Measurements from ENCODE around the gene THPO.

The THPO gene

DNA sequence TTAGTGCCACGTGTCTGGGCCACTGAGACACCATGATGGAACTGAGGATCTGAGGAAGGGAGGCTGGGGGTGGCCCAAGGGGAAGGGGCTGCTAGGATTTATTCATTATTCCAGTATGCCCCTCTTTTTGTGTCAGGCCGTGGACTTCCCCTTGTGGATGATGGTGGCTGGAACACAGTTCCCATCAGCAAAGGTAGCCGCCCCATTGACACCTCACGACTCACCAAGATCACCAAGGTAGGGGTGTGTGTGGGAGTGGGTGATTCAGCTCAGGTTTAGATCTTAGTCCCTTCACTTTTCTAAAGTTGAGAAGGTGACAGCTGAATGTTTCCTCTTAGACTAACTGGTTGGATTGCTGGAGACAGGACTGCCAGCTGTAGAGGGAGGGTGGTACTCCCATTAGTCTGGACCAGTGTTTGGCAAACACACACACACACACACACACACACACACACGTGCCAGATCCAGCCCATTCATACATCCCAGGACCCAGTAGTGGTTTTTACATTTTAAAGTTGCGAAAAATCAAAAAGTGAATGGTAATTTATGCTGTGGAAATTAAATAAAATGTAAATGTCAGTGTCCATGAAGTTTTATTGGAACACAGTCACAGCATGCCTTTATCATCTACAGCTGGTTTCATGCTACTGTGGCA is 52.2 kb downstream of the THPO start:
- no CpG with 5 or more reads among the region's 6 CpGs for WGBS (ENCODE audit: extremely low coverage, insufficient coverage, insufficient read length)
- Histone ChIP-seq H2BK5ac (ENCODE audit: low read depth, low read length, poor library complexity) (no peak overlapping the region), H3K4me3 (ENCODE audit: low read depth, low read length) (no peak overlapping the region), H4K8ac (ENCODE audit: low read depth, low read length) (no peak overlapping the region), H2AK5ac (ENCODE audit: low read length) (no peak overlapping the region), H3K79me2 (ENCODE audit: control insufficient read depth, insufficient read depth, low read length, poor library complexity) (no peaks in the 10 kb centered on the region), H3K27me3 (ENCODE audit: insufficient read depth, low read length) (no peaks in the 10 kb centered on the region), H3K9me3 (ENCODE audit: insufficient read depth, low read depth, low read length) (no peaks in the 10 kb centered on the region), H3K4ac (ENCODE audit: low read depth, low read length) (no peak overlapping the region), H2AFZ (ENCODE audit: insufficient read depth, low read length, poor library complexity) (no peak overlapping the region), H3K27ac (ENCODE audit: low read depth, low read length) (no peak overlapping the region), H3K18ac (ENCODE audit: low read length) (no peak overlapping the region), H2BK120ac (ENCODE audit: insufficient read depth, low read length, poor library complexity) (no peak overlapping the region), H3K23ac (ENCODE audit: low read length) (no peak overlapping the region), H3K14ac (ENCODE audit: low read length) (no peak overlapping the region), H3K4me2 (ENCODE audit: low read length) (no peak overlapping the region), H4K12ac (ENCODE audit: low read depth, low read length) (no peak overlapping the region), H3K9ac (ENCODE audit: low read length) (no peak overlapping the region), H3K4me1 (ENCODE audit: control insufficient read depth in 1 of 2, insufficient read depth in 2 of 2, low read length in 2 of 2) (no peaks in the 10 kb centered on the region), H4K91ac (ENCODE audit: low read depth, low read length) (no peak overlapping the region), H3K79me1 (ENCODE audit: low read length) (no peaks in the 10 kb centered on the region), H3K36me3 (ENCODE audit: control insufficient read depth in 1 of 2, insufficient read depth in 2 of 2, low read length in 2 of 2) (peaks cover 79 to 90% of the 10 kb centered on the region in 2 experiments), H2BK12ac (ENCODE audit: low read length) (no peak overlapping the region)
- DNase-seq, result no peak

DNA sequence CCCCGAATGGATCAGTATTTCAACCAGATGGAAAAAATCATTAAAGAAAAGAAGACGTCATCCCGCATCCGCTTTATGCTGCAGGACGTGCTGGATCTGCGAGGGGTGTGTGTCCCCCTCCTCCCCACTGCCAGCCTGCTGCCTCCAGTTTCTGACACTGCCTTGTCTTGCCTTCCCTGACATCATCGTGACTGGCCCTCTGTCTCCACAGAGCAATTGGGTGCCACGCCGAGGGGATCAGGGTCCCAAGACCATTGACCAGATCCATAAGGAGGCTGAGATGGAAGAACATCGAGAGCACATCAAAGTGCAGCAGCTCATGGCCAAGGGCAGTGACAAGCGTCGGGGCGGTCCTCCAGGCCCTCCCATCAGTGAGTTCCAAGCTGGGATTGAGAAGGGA is 52.7 kb downstream of the THPO start:
- H3K4ac ChIP-seq (ENCODE audit: low read depth, low read length), result no peak overlapping the region
- no peak overlapping the region for H4K91ac ChIP-seq (ENCODE audit: low read depth, low read length)
- peaks cover 83 to 93% of the 10 kb centered on the region in 2 experiments for H3K36me3 ChIP-seq (ENCODE audit: control insufficient read depth in 1 of 2, insufficient read depth in 2 of 2, low read length in 2 of 2)
- no peak overlapping the region for H3K23ac ChIP-seq (ENCODE audit: low read length)
- no peak overlapping the region for H2BK5ac ChIP-seq (ENCODE audit: low read depth, low read length, poor library complexity)
- H2AK5ac ChIP-seq (ENCODE audit: low read length), result no peak overlapping the region
- H2BK120ac ChIP-seq (ENCODE audit: insufficient read depth, low read length, poor library complexity), result no peak overlapping the region
- H3K4me2 ChIP-seq (ENCODE audit: low read length), result no peak overlapping the region
- no peak overlapping the region for H4K12ac ChIP-seq (ENCODE audit: low read depth, low read length)
- H3K4me3 ChIP-seq (ENCODE audit: low read depth, low read length), result no peak overlapping the region
- H3K27ac ChIP-seq (ENCODE audit: low read depth, low read length), result no peak overlapping the region
- no peak for DNase-seq
- no peaks in the 10 kb centered on the region for H3K79me2 ChIP-seq (ENCODE audit: control insufficient read depth, insufficient read depth, low read length, poor library complexity)
- no peak overlapping the region for H2AFZ ChIP-seq (ENCODE audit: insufficient read depth, low read length, poor library complexity)
- H3K18ac ChIP-seq (ENCODE audit: low read length), result no peak overlapping the region
- WGBS (ENCODE audit: extremely low coverage, insufficient coverage, insufficient read length), result no CpG with 5 or more reads among the region's 13 CpGs
- no peak overlapping the region for H3K14ac ChIP-seq (ENCODE audit: low read length)
- no peak overlapping the region for H2BK12ac ChIP-seq (ENCODE audit: low read length)
- no peaks in the 10 kb centered on the region for H3K9me3 ChIP-seq (ENCODE audit: insufficient read depth, low read depth, low read length)
- H3K79me1 ChIP-seq (ENCODE audit: low read length), result no peaks in the 10 kb centered on the region
- H3K4me1 ChIP-seq (ENCODE audit: control insufficient read depth in 1 of 2, insufficient read depth in 2 of 2, low read length in 2 of 2), result no peaks in the 10 kb centered on the region
- H3K9ac ChIP-seq (ENCODE audit: low read length), result no peak overlapping the region
- no peak overlapping the region for H4K8ac ChIP-seq (ENCODE audit: low read depth, low read length)
- no peaks in the 10 kb centered on the region for H3K27me3 ChIP-seq (ENCODE audit: insufficient read depth, low read length)

DNA sequence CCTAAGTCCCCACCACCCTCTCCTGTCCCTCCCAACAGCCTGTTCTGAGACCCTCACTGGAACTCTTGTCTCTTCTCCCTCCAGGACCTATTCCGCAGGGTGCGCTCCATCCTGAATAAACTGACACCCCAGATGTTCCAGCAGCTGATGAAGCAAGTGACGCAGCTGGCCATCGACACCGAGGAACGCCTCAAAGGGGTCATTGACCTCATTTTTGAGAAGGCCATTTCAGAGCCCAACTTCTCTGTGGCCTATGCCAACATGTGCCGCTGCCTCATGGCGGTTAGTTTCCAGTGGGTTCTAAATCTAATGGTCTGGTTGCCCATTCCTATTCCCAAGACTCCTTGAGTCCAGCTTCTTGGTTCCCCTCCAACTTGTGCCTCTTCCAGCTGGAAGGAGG is 54.3 kb downstream of the THPO start:
- Histone ChIP-seq H4K8ac (ENCODE audit: low read depth, low read length) (no peak overlapping the region), H2BK120ac (ENCODE audit: insufficient read depth, low read length, poor library complexity) (no peak overlapping the region), H3K36me3 (ENCODE audit: control insufficient read depth in 1 of 2, insufficient read depth in 2 of 2, low read length in 2 of 2) (peaks cover 88 to 96% of the 10 kb centered on the region in 2 experiments), H3K18ac (ENCODE audit: low read length) (no peak overlapping the region), H3K79me1 (ENCODE audit: low read length) (no peaks in the 10 kb centered on the region), H2BK5ac (ENCODE audit: low read depth, low read length, poor library complexity) (no peak overlapping the region), H3K27me3 (ENCODE audit: insufficient read depth, low read length) (no peaks in the 10 kb centered on the region), H2AK5ac (ENCODE audit: low read length) (no peak overlapping the region), H3K27ac (ENCODE audit: low read depth, low read length) (no peak overlapping the region), H3K9me3 (ENCODE audit: insufficient read depth, low read depth, low read length) (peaks cover 3% of the 10 kb centered on the region), H4K12ac (ENCODE audit: low read depth, low read length) (no peak overlapping the region), H3K23ac (ENCODE audit: low read length) (no peak overlapping the region), H4K91ac (ENCODE audit: low read depth, low read length) (no peak overlapping the region), H3K4me3 (ENCODE audit: low read depth, low read length) (no peak overlapping the region), H3K4me2 (ENCODE audit: low read length) (no peak overlapping the region), H3K4me1 (ENCODE audit: control insufficient read depth in 1 of 2, insufficient read depth in 2 of 2, low read length in 2 of 2) (peaks cover 3 to 5% of the 10 kb centered on the region in 2 experiments), H3K79me2 (ENCODE audit: control insufficient read depth, insufficient read depth, low read length, poor library complexity) (peaks cover 8% of the 10 kb centered on the region), H3K4ac (ENCODE audit: low read depth, low read length) (no peak overlapping the region), H3K14ac (ENCODE audit: low read length) (no peak overlapping the region), H3K9ac (ENCODE audit: low read length) (no peak overlapping the region), H2AFZ (ENCODE audit: insufficient read depth, low read length, poor library complexity) (no peak overlapping the region), H2BK12ac (ENCODE audit: low read length) (no peak overlapping the region)
- DNase-seq, result no peak
- WGBS (ENCODE audit: extremely low coverage, insufficient coverage, insufficient read length), result no CpG with 5 or more reads among the region's 8 CpGs

DNA sequence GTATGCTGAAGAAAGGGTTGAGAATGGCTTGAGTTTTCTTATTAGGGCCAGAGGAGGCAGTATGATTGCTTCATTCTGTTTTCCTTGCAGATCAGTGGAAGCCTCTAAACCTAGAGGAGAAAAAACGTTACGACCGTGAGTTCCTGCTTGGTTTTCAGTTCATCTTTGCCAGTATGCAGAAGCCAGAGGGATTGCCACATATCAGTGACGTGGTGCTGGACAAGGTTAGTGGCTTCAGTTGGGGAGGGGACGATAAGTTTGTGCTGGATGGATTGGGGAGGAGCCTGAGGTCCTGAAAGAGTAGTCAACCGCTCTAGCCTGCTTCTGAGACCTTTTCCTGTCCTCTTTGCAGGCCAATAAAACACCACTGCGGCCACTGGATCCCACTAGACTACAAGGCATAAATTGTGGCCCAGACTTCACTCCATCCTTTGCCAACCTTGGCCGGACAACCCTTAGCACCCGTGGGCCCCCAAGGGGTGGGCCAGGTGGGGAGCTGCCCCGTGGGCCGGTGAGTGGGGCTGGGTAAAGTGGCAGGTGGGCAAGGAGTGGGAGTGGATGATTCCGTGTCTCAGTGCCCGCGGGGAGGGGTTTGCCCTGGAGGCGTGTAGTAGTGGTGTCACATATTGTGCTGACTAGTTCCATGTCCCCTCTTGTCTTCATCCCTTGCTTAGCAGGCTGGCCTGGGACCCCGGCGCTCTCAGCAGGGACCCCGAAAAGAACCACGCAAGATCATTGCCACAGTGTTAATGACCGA is 55.1 kb downstream of the THPO start:
- Histone ChIP-seq H3K79me2 (ENCODE audit: control insufficient read depth, insufficient read depth, low read length, poor library complexity) (peaks cover 8% of the 10 kb centered on the region), H4K91ac (ENCODE audit: low read depth, low read length) (no peak overlapping the region), H3K14ac (ENCODE audit: low read length) (no peak overlapping the region), H3K27ac (ENCODE audit: low read depth, low read length) (no peak overlapping the region), H2AK5ac (ENCODE audit: low read length) (no peak overlapping the region), H3K4me2 (ENCODE audit: low read length) (no peak overlapping the region), H2BK12ac (ENCODE audit: low read length) (no peak overlapping the region), H3K9ac (ENCODE audit: low read length) (no peak overlapping the region), H3K27me3 (ENCODE audit: insufficient read depth, low read length) (no peaks in the 10 kb centered on the region), H3K36me3 (ENCODE audit: control insufficient read depth in 1 of 2, insufficient read depth in 2 of 2, low read length in 2 of 2) (peaks cover 82 to 90% of the 10 kb centered on the region in 2 experiments), H2AFZ (ENCODE audit: insufficient read depth, low read length, poor library complexity) (no peak overlapping the region), H2BK120ac (ENCODE audit: insufficient read depth, low read length, poor library complexity) (no peak overlapping the region), H3K79me1 (ENCODE audit: low read length) (no peaks in the 10 kb centered on the region), H3K9me3 (ENCODE audit: insufficient read depth, low read depth, low read length) (peaks cover 3% of the 10 kb centered on the region), H4K8ac (ENCODE audit: low read depth, low read length) (no peak overlapping the region), H3K4ac (ENCODE audit: low read depth, low read length) (no peak overlapping the region), H4K12ac (ENCODE audit: low read depth, low read length) (no peak overlapping the region), H3K4me1 (ENCODE audit: control insufficient read depth in 1 of 2, insufficient read depth in 2 of 2, low read length in 2 of 2) (peaks cover 3 to 5% of the 10 kb centered on the region in 2 experiments), H3K4me3 (ENCODE audit: low read depth, low read length) (no peak overlapping the region), H3K23ac (ENCODE audit: low read length) (no peak overlapping the region), H2BK5ac (ENCODE audit: low read depth, low read length, poor library complexity) (no peak overlapping the region), H3K18ac (ENCODE audit: low read length) (no peak overlapping the region)
- no peak for DNase-seq
- WGBS (ENCODE audit: extremely low coverage, insufficient coverage, insufficient read length), result no CpG with 5 or more reads among the region's 20 CpGs
